Measurements from ENCODE around the gene NDUFAF8. TPM values are rescaled to one million over a fixed set of nuclear protein-coding genes. Genes with fewer than 3 reads are reported as not detected.

The NDUFAF8 gene
- total and polyA plus RNA-seq, 3 donors from 2014 or later, result 61.1 to 63.4 (median 62.5) TPM

GRCh38 chr17:81231121-81231645 is 7.9 kb upstream of the NDUFAF8 start:
- H3K4me1 ChIP-seq, result peaks cover 8% of the 10 kb centered on the region
- DNase-seq, result no peak
- no peaks in the 10 kb centered on the region for H3K9me3 ChIP-seq
- no peaks in the 10 kb centered on the region for H3K36me3 ChIP-seq (ENCODE audit: low read depth, missing control alignments)
- intact Hi-C loops (cut with DNase I; ENCODE audit: low total_unique reads), result no loop called here
- TF ChIP-seq POLR2A (IDR thresholded peaks at IDR 0.05), result no peak
- TF ChIP-seq CTCF (IDR thresholded peaks at IDR 0.05), result no peak
- no peak overlapping the region for H3K27ac ChIP-seq
- no peak overlapping the region for H3K4me3 ChIP-seq
- H3K27me3 ChIP-seq, result no peaks in the 10 kb centered on the region
- WGBS, 2 donors, result 87 to 100% methylated on average over 7 to 31 of the region's 31 CpGs

GRCh38 chr17:81231766-81232581 is 7.1 kb upstream of the NDUFAF8 start:
- DNase-seq, result no peak
- H3K4me1 ChIP-seq, result peaks cover 8% of the 10 kb centered on the region
- WGBS, 2 donors, result 89 to 96% methylated on average over 20 to 40 of the region's 43 CpGs
- H3K36me3 ChIP-seq (ENCODE audit: low read depth, missing control alignments), result no peaks in the 10 kb centered on the region
- no peaks in the 10 kb centered on the region for H3K9me3 ChIP-seq
- no peak overlapping the region for H3K4me3 ChIP-seq
- intact Hi-C loops (cut with DNase I; ENCODE audit: low total_unique reads), result no loop called here
- H3K27me3 ChIP-seq, result no peaks in the 10 kb centered on the region
- no peak overlapping the region for H3K27ac ChIP-seq
- TF ChIP-seq POLR2A (IDR thresholded peaks at IDR 0.05) (no peak), CTCF (IDR thresholded peaks at IDR 0.05) (no peak)

- H3K9me3 ChIP-seq, result no peaks in the 10 kb centered on the region
- WGBS, 2 donors, result 97 to 100% methylated on average over 3 to 18 of the region's 19 CpGs
- H3K4me1 ChIP-seq, result peaks cover 14% of the 10 kb centered on the region
- H3K4me3 ChIP-seq, result no peak overlapping the region
- no peak for TF ChIP-seq CTCF (IDR thresholded peaks at IDR 0.05)
- no peak for TF ChIP-seq POLR2A (IDR thresholded peaks at IDR 0.05)
- no peak for DNase-seq
- H3K36me3 ChIP-seq (ENCODE audit: low read depth, missing control alignments), result no peaks in the 10 kb centered on the region
- intact Hi-C loops (cut with DNase I; ENCODE audit: low total_unique reads), result no loop called here
- H3K27me3 ChIP-seq, result no peaks in the 10 kb centered on the region
- no peak overlapping the region for H3K27ac ChIP-seq
Measured at GRCh38 chr17:81232616-81233241, 6.4 kb upstream of the NDUFAF8 start.

GRCh38 chr17:81233316-81233715 is 5.8 kb upstream of the NDUFAF8 start:
- Histone ChIP-seq H3K4me1 (peaks cover 20% of the 10 kb centered on the region), H3K27ac (no peak overlapping the region), H3K4me3 (no peak overlapping the region), H3K9me3 (no peaks in the 10 kb centered on the region), H3K27me3 (no peaks in the 10 kb centered on the region), H3K36me3 (ENCODE audit: low read depth, missing control alignments) (no peaks in the 10 kb centered on the region)
- intact Hi-C loops (cut with DNase I; ENCODE audit: low total_unique reads), result no loop called here
- DNase-seq, result no peak
- TF ChIP-seq CTCF (IDR thresholded peaks at IDR 0.05) (no peak), POLR2A (IDR thresholded peaks at IDR 0.05) (no peak)
- WGBS, 2 donors, result 86 to 91% methylated on average over 7 to 17 of the region's 17 CpGs
